SK-N-SH treated with all-trans-retinoic acid at 6 μM for 48 hours (cell line): ENCODE measurements around the gene VIT.

Source experiments
- ARNTL ChIP-seq: fragments of 450-650 bp; formaldehyde crosslinking; IDR thresholded peaks from 2 replicates; pipeline ENCODE4 v1.5.0; 2020; ENCODE audit warnings: low read depth, mild to moderate bottlenecking, moderate library complexity, borderline replicate concordance
- BACH2 ChIP-seq: fragments of 250-450 bp; sonication (Bioruptor Pico); IDR thresholded peaks from 2 replicates; pipeline ENCODE4 v1.9.0; 2021; ENCODE audit warnings: mild to moderate bottlenecking, borderline replicate concordance
- ESRRG ChIP-seq: fragments of 250-450 bp; sonication (Bioruptor Pico); IDR thresholded peaks from 2 replicates; pipeline ENCODE4 v1.6.1; 2021; ENCODE audit warnings: mild to moderate bottlenecking
- TCF4 ChIP-seq: fragments of 250-450 bp; sonication (Bioruptor Pico); IDR thresholded peaks from 2 replicates; pipeline ENCODE4 v1.8.0; 2021; ENCODE audit warnings: mild to moderate bottlenecking, moderate library complexity, borderline replicate concordance
- ZFP3 ChIP-seq: fragments of 250-450 bp; sonication (Bioruptor Pico); IDR thresholded peaks from 2 replicates; pipeline ENCODE4 v1.5.0; 2020; ENCODE audit warnings: mild to moderate bottlenecking, moderate library complexity
- ZFP30 ChIP-seq: fragments of 450-650 bp; formaldehyde crosslinking; IDR thresholded peaks from 2 replicates; pipeline ENCODE4 v1.5.0; 2022; ENCODE audit warnings: mild to moderate bottlenecking, moderate library complexity
- ZNF70 ChIP-seq: fragments of 450-650 bp; formaldehyde crosslinking; IDR thresholded peaks from 2 replicates; pipeline ENCODE4 v1.5.0; 2020; ENCODE audit warnings: mild to moderate bottlenecking, moderate library complexity
- ZNF8 ChIP-seq: fragments of 450-650 bp; formaldehyde crosslinking; IDR thresholded peaks from 2 replicates; pipeline ENCODE4 v1.5.0; 2020; ENCODE audit warnings: mild to moderate bottlenecking, moderate library complexity
- TF ChIP-seq, protein P1 (sequence below): fragments of 250-450 bp; sonication (Bioruptor Pico); IDR thresholded peaks from 2 replicates; pipeline ENCODE4 v1.5.1; 2021; ENCODE audit warnings: mild to moderate bottlenecking, moderate library complexity
- TF ChIP-seq, protein P2 (sequence below): fragments of 250-450 bp; sonication (Bioruptor Pico); IDR thresholded peaks from 2 replicates; pipeline ENCODE4 v1.8.0; 2020; ENCODE audit warnings: mild to moderate bottlenecking, moderate library complexity, borderline replicate concordance
- TF ChIP-seq, protein P3 (sequence below): fragments of 250-450 bp; sonication (Bioruptor Pico); IDR thresholded peaks from 2 replicates; pipeline ENCODE4 v1.8.0; 2021; ENCODE audit warnings: low read depth, mild to moderate bottlenecking, moderate library complexity, borderline replicate concordance
- TF ChIP-seq, protein P4 (sequence below): fragments of 250-450 bp; sonication (Bioruptor Pico); IDR thresholded peaks from 2 replicates; pipeline ENCODE4 v1.5.1; 2020; ENCODE audit warnings: low read depth, mild to moderate bottlenecking, moderate library complexity

DNA sequence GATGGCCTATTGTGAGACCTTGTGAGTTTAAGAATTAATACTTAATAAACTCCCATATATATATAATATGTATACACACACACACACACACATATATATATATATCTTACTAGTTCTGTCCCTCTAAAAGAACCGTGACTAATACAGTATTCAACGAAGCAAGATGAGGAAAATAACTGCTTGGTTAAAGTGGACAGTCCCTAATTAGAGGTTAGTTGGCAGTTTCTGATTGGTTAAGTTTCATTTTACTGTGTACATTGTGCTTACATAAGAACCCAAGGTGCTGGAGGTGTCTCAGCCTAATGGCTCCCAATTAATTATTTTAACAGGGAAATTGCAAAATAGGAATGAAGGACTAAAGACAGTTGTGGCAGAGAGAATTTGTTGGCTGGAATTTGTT lies 137.7 kb downstream of the VIT start:
- TF ChIP-seq ZFP30 (CRISPR knock-in tag): no peak
- TF ChIP-seq, protein P1, sequence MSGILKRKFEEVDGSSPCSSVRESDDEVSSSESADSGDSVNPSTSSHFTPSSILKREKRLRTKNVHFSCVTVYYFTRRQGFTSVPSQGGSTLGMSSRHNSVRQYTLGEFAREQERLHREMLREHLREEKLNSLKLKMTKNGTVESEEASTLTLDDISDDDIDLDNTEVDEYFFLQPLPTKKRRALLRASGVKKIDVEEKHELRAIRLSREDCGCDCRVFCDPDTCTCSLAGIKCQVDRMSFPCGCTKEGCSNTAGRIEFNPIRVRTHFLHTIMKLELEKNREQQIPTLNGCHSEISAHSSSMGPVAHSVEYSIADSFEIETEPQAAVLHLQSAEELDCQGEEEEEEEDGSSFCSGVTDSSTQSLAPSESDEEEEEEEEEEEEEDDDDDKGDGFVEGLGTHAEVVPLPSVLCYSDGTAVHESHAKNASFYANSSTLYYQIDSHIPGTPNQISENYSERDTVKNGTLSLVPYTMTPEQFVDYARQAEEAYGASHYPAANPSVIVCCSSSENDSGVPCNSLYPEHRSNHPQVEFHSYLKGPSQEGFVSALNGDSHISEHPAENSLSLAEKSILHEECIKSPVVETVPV (CRISPR knock-in tag): no peak
- TF ChIP-seq, protein P2, sequence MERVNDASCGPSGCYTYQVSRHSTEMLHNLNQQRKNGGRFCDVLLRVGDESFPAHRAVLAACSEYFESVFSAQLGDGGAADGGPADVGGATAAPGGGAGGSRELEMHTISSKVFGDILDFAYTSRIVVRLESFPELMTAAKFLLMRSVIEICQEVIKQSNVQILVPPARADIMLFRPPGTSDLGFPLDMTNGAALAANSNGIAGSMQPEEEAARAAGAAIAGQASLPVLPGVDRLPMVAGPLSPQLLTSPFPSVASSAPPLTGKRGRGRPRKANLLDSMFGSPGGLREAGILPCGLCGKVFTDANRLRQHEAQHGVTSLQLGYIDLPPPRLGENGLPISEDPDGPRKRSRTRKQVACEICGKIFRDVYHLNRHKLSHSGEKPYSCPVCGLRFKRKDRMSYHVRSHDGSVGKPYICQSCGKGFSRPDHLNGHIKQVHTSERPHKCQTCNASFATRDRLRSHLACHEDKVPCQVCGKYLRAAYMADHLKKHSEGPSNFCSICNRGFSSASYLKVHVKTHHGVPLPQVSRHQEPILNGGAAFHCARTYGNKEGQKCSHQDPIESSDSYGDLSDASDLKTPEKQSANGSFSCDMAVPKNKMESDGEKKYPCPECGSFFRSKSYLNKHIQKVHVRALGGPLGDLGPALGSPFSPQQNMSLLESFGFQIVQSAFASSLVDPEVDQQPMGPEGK (CRISPR knock-in tag): no peak
- no peak for TF ChIP-seq ZNF70 (CRISPR knock-in tag)
- TF ChIP-seq, protein P3, sequence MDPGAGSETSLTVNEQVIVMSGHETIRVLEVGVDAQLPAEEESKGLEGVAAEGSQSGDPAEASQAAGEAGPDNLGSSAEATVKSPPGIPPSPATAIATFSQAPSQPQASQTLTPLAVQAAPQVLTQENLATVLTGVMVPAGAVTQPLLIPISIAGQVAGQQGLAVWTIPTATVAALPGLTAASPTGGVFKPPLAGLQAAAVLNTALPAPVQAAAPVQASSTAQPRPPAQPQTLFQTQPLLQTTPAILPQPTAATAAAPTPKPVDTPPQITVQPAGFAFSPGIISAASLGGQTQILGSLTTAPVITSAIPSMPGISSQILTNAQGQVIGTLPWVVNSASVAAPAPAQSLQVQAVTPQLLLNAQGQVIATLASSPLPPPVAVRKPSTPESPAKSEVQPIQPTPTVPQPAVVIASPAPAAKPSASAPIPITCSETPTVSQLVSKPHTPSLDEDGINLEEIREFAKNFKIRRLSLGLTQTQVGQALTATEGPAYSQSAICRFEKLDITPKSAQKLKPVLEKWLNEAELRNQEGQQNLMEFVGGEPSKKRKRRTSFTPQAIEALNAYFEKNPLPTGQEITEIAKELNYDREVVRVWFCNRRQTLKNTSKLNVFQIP (CRISPR knock-in tag): no peak
- no peak for TF ChIP-seq ZNF8
- TF ChIP-seq, protein P4, sequence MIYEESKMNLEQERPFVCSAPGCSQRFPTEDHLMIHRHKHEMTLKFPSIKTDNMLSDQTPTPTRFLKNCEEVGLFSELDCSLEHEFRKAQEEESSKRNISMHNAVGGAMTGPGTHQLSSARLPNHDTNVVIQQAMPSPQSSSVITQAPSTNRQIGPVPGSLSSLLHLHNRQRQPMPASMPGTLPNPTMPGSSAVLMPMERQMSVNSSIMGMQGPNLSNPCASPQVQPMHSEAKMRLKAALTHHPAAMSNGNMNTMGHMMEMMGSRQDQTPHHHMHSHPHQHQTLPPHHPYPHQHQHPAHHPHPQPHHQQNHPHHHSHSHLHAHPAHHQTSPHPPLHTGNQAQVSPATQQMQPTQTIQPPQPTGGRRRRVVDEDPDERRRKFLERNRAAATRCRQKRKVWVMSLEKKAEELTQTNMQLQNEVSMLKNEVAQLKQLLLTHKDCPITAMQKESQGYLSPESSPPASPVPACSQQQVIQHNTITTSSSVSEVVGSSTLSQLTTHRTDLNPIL (CRISPR knock-in tag): no peak
- TF ChIP-seq ARNTL (CRISPR knock-in tag): no peak
- no peak for TF ChIP-seq TCF4 (CRISPR knock-in tag)
- no peak for TF ChIP-seq ESRRG
- no peak for TF ChIP-seq BACH2 (CRISPR knock-in tag)
- no peak for TF ChIP-seq ZFP3 (CRISPR knock-in tag)
